GM12864 (cell line): ENCODE measurements around the gene EML5.
A peak's percentile ranks its signal among the peaks of the same experiment; 100 is the strongest.

Source experiments
- DNase-seq: peaks from one replicate; pipeline ENCODE4 v3.0.0-alpha.2; 2011; ENCODE audit warnings: low read depth
- H3K4me3 ChIP-seq: 2 replicates; pipeline ENCODE4 v1.5.1; 2011; ENCODE audit warnings: mild to moderate bottlenecking, low read depth, low read length, control low read depth
- TF ChIP-seq, protein P1 (sequence below): IDR thresholded peaks from 2 replicates; pipeline ENCODE4 v1.5.1; 2011; ENCODE audit warnings: low read depth, mild to moderate bottlenecking, moderate library complexity, low read length, control low read depth, inconsistent platforms; ENCODE audit errors: missing control alignments

EML5 gene

DNA sequence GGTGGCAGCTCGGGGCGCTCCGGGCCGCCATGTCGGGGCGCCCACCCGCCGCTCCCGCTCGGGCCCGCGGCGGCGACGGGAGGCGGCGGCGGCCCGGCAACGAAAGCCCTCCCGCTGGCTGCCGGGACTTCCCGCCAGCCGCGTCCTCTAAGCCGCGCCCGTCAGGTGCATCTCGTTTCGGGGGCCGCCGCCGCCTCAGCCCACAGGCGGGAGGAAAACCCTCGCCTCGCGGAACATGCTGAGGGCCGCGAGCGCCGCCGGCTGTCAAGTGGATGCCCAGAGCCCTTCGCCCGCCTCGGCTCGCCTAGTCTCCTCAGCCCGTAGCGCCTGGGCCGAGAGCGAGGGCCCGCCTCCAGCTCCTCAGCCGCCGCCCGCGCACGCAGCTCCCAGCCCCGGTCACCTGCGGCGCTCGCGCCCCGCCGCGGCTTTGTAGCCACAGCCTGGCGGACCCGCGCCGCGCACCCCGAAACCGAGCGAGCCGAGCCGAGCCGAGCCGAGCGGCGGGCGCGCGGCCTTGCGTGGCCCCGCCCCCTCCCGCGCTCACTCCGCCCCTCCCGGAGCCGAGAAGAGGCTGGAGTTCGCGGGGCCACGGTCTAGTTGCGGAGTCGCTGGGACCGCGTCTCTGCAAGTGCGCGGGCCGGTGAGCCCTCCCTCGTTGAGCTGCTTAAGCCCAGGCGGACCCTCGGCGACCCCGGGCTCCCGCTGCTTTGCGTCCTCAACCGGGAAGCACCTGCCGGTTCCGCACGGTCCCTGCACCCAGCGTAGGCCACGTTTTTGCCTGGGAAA, at the start of gene EML5:
EML5 (minus strand) TSS at position 481 of the 786 bp plus-strand sequence; CDS start at position 31, 450 bp downstream.
- TF ChIP-seq, protein P1, sequence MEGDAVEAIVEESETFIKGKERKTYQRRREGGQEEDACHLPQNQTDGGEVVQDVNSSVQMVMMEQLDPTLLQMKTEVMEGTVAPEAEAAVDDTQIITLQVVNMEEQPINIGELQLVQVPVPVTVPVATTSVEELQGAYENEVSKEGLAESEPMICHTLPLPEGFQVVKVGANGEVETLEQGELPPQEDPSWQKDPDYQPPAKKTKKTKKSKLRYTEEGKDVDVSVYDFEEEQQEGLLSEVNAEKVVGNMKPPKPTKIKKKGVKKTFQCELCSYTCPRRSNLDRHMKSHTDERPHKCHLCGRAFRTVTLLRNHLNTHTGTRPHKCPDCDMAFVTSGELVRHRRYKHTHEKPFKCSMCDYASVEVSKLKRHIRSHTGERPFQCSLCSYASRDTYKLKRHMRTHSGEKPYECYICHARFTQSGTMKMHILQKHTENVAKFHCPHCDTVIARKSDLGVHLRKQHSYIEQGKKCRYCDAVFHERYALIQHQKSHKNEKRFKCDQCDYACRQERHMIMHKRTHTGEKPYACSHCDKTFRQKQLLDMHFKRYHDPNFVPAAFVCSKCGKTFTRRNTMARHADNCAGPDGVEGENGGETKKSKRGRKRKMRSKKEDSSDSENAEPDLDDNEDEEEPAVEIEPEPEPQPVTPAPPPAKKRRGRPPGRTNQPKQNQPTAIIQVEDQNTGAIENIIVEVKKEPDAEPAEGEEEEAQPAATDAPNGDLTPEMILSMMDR = peak; percentile 28
- peak; percentile 12 for DNase-seq
- H3K4me3 ChIP-seq = peak within 1 kb of the TSS; percentile 54

DNA sequence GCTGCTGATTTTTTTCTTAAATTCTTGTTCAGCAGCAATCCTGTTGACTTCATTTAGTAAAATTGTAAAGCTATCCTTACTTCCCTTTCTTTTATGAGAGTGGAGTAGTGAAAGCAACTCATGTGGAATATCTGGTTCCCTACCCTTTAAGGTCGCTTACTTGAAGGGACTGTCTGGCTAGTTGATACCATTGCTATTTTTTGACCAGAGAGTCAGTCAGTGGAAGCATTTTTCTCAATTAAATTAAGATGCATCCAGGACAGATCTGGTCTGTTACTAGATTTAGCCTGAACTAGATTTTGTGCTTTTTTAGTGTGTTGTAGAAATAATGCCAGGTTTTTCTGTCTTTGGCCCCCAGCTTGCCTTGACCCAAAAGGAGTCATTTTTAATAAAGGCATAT, 49.7 kb upstream of the EML5 start:
- no peak for DNase-seq
- TF ChIP-seq, protein P1 = no peak
- no peak overlapping the region for H3K4me3 ChIP-seq

DNA sequence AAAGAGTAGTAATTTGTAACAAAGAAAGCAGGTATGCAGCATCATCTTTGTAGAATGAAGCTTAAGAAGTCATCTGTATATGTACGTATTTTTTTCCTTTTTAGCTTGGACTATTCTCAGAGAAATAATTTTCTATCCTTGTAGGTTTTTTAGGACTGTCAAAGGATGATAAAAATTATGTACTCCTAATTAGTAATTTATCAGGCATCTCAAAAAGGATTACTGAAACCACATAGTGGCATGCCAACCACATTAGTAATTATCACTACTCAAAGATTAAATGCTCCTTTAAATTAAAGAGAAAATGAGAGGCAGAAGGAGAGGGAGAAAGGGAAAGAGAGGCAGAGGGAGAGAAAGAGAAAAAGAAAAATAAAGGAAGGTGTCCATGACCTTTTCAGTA, 49.0 kb upstream of the EML5 start:
- TF ChIP-seq, protein P1 = no peak
- H3K4me3 ChIP-seq = no peak overlapping the region

DNA sequence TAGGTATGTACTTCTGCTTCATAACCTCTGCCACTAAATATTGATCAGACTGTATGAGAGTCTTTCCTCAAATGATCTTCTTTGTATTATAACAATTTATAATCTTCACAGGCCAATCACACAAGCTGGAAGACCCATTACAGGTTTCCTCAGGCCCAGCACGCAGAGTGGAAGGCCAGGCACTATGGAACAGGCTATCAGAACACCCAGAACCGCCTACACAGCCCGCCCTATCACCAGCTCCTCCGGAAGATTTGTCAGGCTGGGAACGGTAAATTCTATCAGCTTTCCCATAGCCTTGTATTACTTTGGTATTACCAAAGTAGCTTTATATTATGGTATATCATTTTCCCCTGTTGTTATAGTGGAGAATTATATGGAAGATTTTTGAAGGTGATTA, 48.2 kb upstream of the EML5 start:
- TF ChIP-seq, protein P1 = no peak
- no peak for DNase-seq
- no peak overlapping the region for H3K4me3 ChIP-seq

More for the DNA sequence above, 49.0 kb upstream of the EML5 start:
- no peak for DNase-seq

DNA sequence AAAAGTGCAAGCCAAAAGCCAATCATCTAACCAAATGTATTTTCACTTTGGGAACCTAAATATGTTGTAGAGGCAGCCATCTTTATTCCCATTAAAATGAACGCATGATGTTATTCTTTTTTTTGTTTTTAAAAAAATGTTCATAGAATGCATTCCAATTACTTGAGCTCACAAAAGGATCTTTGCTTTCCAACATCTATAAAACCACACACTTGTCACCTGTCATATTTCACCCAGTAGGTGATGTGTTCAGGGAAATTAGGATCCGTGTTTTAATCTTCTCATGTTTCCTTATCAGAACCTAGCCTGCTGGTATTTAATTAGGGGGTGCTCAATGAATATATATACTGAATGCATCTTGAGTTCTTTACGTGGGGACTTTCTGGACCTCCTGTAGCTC, 45.3 kb upstream of the EML5 start:
- DNase-seq = no peak
- TF ChIP-seq, protein P1 = no peak
- no peak overlapping the region for H3K4me3 ChIP-seq

DNA sequence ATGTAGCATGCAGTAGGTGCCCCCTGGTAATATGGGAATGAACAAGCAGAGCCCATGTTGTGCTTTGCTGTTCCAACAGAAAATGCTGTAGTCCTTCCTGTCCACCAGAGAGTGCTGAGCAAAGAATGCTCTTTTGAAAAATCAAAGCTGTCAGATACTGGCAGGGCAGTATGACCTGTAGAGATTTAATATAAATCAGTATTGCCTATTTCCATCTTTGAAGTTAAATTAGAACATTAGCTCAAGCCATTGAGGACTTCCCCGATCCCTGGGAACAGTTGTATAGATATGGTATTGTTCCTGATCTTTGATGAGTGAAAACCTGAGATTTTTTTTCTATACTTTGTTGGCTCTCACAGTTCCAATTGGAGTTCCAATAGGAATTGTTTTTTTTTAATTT, 44.7 kb upstream of the EML5 start:
- no peak for DNase-seq
- TF ChIP-seq, protein P1 = no peak
- no peak overlapping the region for H3K4me3 ChIP-seq

DNA sequence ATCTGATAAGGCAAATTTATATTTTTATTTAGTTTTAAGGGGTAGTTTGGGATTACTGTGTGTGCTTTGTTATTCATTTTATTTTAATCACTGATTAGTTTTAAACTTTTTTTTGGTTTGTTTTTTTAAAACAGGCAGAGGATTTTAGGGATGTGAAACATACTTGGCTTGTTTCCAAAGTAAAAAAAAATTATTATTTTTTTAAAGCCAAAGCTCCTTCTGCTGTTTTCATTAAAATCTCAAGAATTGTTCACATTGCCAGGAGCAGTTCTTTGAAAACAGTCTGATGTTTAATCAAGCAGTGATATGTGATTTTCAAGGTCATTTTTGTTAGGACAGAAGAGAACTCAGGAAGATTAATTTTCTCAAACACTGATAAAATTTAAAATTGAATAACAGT, 42.9 kb upstream of the EML5 start:
- TF ChIP-seq, protein P1 = no peak
- no peak for DNase-seq
- H3K4me3 ChIP-seq = no peak overlapping the region
